Measurements from ENCODE around the gene TBX4.

The TBX4 gene

DNA sequence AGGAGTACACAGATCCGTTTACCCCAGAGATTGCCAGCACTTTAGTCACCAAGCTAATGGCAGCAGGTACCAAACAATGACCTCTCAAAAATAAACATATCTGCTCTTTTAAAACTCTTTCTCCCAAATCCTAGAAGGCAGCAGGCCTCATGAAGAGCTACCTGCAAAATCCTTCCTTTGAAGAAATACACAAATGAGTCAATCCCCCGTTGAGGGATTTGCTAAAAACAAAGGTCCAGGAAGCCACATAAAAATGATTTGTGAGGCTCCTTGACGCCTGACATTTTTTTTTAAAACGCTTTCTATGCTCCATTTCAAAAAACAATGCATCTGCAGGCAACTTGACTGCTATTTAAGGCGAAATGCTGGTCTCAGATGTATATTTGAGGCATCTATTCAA lies 80.6 kb downstream of the TBX4 start:
- Histone ChIP-seq H3K4me3 (IDR thresholded peaks at IDR 0.05; ENCODE audit: insufficient read depth, low read depth, low read length) (no peak overlapping the region), H4K20me1 (ENCODE audit: insufficient read depth) (no peaks in the 10 kb centered on the region), H2AFZ (ENCODE audit: low read depth) (no peak overlapping the region), H3K4me2 (no peak overlapping the region), H3K36me3 (ENCODE audit: insufficient read depth) (no peaks in the 10 kb centered on the region), H3K9ac (no peak overlapping the region), H3K27me3 (ENCODE audit: insufficient read depth, low read depth) (no peaks in the 10 kb centered on the region), H3K79me2 (ENCODE audit: insufficient read depth, low read depth) (no peaks in the 10 kb centered on the region), H3K27ac (no peak overlapping the region), H3K4me1 (ENCODE audit: low read depth, poor library complexity, severe bottlenecking) (no peaks in the 10 kb centered on the region)
- TF ChIP-seq, protein P1, sequence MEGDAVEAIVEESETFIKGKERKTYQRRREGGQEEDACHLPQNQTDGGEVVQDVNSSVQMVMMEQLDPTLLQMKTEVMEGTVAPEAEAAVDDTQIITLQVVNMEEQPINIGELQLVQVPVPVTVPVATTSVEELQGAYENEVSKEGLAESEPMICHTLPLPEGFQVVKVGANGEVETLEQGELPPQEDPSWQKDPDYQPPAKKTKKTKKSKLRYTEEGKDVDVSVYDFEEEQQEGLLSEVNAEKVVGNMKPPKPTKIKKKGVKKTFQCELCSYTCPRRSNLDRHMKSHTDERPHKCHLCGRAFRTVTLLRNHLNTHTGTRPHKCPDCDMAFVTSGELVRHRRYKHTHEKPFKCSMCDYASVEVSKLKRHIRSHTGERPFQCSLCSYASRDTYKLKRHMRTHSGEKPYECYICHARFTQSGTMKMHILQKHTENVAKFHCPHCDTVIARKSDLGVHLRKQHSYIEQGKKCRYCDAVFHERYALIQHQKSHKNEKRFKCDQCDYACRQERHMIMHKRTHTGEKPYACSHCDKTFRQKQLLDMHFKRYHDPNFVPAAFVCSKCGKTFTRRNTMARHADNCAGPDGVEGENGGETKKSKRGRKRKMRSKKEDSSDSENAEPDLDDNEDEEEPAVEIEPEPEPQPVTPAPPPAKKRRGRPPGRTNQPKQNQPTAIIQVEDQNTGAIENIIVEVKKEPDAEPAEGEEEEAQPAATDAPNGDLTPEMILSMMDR (conservative IDR thresholded peaks at IDR 0.05; ENCODE audit: low read depth, low read length), result no peak

- Histone ChIP-seq H3K27me3 (ENCODE audit: insufficient read depth, low read depth) (no peaks in the 10 kb centered on the region), H2AFZ (ENCODE audit: low read depth) (no peak overlapping the region), H3K4me3 (IDR thresholded peaks at IDR 0.05; ENCODE audit: insufficient read depth, low read depth, low read length) (no peak overlapping the region)
Measured at GRCh38 chr17:61533797-61534196, 81.6 kb downstream of the TBX4 start.

GRCh38 chr17:61534414-61534813 lies 82.2 kb downstream of the TBX4 start:
- Histone ChIP-seq H3K4me3 (IDR thresholded peaks at IDR 0.05; ENCODE audit: insufficient read depth, low read depth, low read length) (no peak overlapping the region), H3K4me2 (no peak overlapping the region), H3K4me1 (ENCODE audit: low read depth, poor library complexity, severe bottlenecking) (no peaks in the 10 kb centered on the region), H3K36me3 (ENCODE audit: insufficient read depth) (no peaks in the 10 kb centered on the region), H4K20me1 (ENCODE audit: insufficient read depth) (no peaks in the 10 kb centered on the region), H3K9ac (no peak overlapping the region), H3K27ac (no peak overlapping the region), H3K79me2 (ENCODE audit: insufficient read depth, low read depth) (no peaks in the 10 kb centered on the region), H3K27me3 (ENCODE audit: insufficient read depth, low read depth) (no peaks in the 10 kb centered on the region), H2AFZ (ENCODE audit: low read depth) (no peak overlapping the region)
- TF ChIP-seq, protein P1 (conservative IDR thresholded peaks at IDR 0.05; ENCODE audit: low read depth, low read length), result no peak

More at GRCh38 chr17:61533797-61534196, 81.6 kb downstream of the TBX4 start:
- H3K79me2 ChIP-seq (ENCODE audit: insufficient read depth, low read depth), result no peaks in the 10 kb centered on the region
- H3K4me2 ChIP-seq, result no peak overlapping the region
- H4K20me1 ChIP-seq (ENCODE audit: insufficient read depth), result no peaks in the 10 kb centered on the region
- no peaks in the 10 kb centered on the region for H3K36me3 ChIP-seq (ENCODE audit: insufficient read depth)
- H3K27ac ChIP-seq, result no peak overlapping the region
- H3K4me1 ChIP-seq (ENCODE audit: low read depth, poor library complexity, severe bottlenecking), result no peaks in the 10 kb centered on the region
- TF ChIP-seq, protein P1 (conservative IDR thresholded peaks at IDR 0.05; ENCODE audit: low read depth, low read length), result no peak
- no peak overlapping the region for H3K9ac ChIP-seq

All from KMS-11 (cell line).